Right lobe of liver (tissue), 6 donors: ENCODE results near the gene SRP14. TPM values are rescaled to one million over a fixed set of nuclear protein-coding genes. Genes with fewer than 3 reads are reported as not detected.

Source experiments
- ATAC-seq, 4 donors: fragments of 200-7000 bp; cut with Tn5 transposase; one replicate each; pipeline ENCODE4 v1.9.1; 2020; ENCODE audit warnings: mild to moderate bottlenecking in 4 of 4, moderate library complexity in 4 of 4
- DNase-seq, 3 donors: peaks; one replicate each; pipeline ENCODE4 v3.0.0-alpha.2; 2020
- H3K27ac ChIP-seq, 3 donors: fragments of 200-600 bp; one replicate each; pipeline ENCODE4 v1.8.0; 2022
- H3K27me3 ChIP-seq, 2 donors: fragments of 200-600 bp; one replicate each; pipeline ENCODE4 v1.8.0; 2022
- H3K36me3 ChIP-seq, 4 donors: fragments of 200-600 bp; sonication (generic) in 1 of 4; one replicate each; pipeline versions ENCODE4 v1.5.1 to v1.8.0; 2017 to 2022; ENCODE audit warnings: control low read depth in 1 of 4
- H3K4me1 ChIP-seq, 4 donors: fragments of 200-600 bp; sonication (generic) in 1 of 4; one replicate each; pipeline versions ENCODE4 v1.5.1 to v1.8.0; 2017 to 2022; ENCODE audit warnings: control low read depth in 1 of 4
- H3K4me3 ChIP-seq, 3 donors: fragments of 200-600 bp; one replicate each; pipeline ENCODE4 v1.8.0; 2022
- H3K9me3 ChIP-seq, 4 donors: fragments of 200-600 bp; sonication (generic) in 1 of 4; one replicate each; pipeline versions ENCODE4 v1.5.1 to v1.8.0; 2017 to 2022; ENCODE audit warnings: control low read depth in 1 of 4
- CTCF ChIP-seq, 4 donors: fragments of 200-600 bp in 3 of 4; fragments of 450-650 bp in 1 of 4; IDR thresholded peaks; one replicate each; pipeline versions ENCODE4 v1.5.1 to v1.8.0; 2016 to 2022; ENCODE audit warnings: antibody characterized with exemption in 4 of 4, mild to moderate bottlenecking in 2 of 4
- POLR2A ChIP-seq: fragments of 450-650 bp; IDR thresholded peaks from one replicate; pipeline ENCODE4 v1.6.1; 2017; ENCODE audit warnings: antibody characterized with exemption, mild to moderate bottlenecking
- WGBS: methylation state at CpG from one replicate; pipeline ENCODE4 v1.1.6; 2018; ENCODE audit warnings: low coverage, low lambda C conversion rate; ENCODE audit not compliant: insufficient coverage; ENCODE audit errors: missing lambda C conversion rate; 5-methylcytosine and 5-hydroxymethylcytosine counted together
- intact Hi-C, 2 donors: fragments of 100-400 bp; cut with DNase I; formaldehyde crosslinking; loops; one replicate each; pipeline versions ENCODE4 v1.11.2 to v1.14.1; 2022
- total RNA-seq, 6 experiments: library from RNA; depleted of rRNA in 2 of 6; stranded (reverse); fragments of >200 nt in 2 of 6; fragmentation: NEBNext Ultra II Directional in 3 of 6; extraction: Animal tissue kit (Norgen Biotek cat#: 25700) in 3 of 6; gene quantifications; one replicate each; pipeline versions ENCODE4 v1.1.0 to v1.2.4, GENCODE V29; 2016 to 2023
- donor health status: DM: no; HTN: yes; CAD: no.
- donor health status: DM: no; HTN: no; CAD: no.
- donor health status: DM: no; HTN: no; CAD: no.
- donor health status: DM: no; HTN: yes; CAD: no.
- donor health status: DM: no; HTN: yes; CAD: no.

SRP14 gene
- total RNA-seq, 6 experiments from 2014 or later = 57.9 to 277 (median 81.0) TPM

GRCh38 chr15:40067921-40068624, 29.1 kb upstream of the SRP14 start:
- intact Hi-C loops = no loop called here

GRCh38 chr15:40066589-40066988, 27.6 kb upstream of the SRP14 start:
- no peak overlapping the region for H3K4me3 ChIP-seq
- H3K27ac ChIP-seq = no peak overlapping the region
- DNase-seq (no peak), ATAC-seq (no peak)
- H3K4me1 ChIP-seq = peaks cover 0 to 30% (median 13%) of the 10 kb centered on the region in 4 donors
- no peaks in the 10 kb centered on the region for H3K36me3 ChIP-seq
- TF ChIP-seq CTCF (IDR thresholded peaks at IDR 0.05) (no peak), POLR2A (no peak)
- intact Hi-C loops = no loop called here
- 92% methylated on average over 5 of the region's 5 CpGs for WGBS
- H3K27me3 ChIP-seq = no peaks in the 10 kb centered on the region
- no peaks in the 10 kb centered on the region for H3K9me3 ChIP-seq

More at GRCh38 chr15:40067921-40068624, 29.1 kb upstream of the SRP14 start:
- no peak for TF ChIP-seq POLR2A
- no peak for TF ChIP-seq CTCF (IDR thresholded peaks at IDR 0.05)
- Histone ChIP-seq H3K4me3 (no peak overlapping the region), H3K4me1 (peaks cover 0 to 30% (median 13%) of the 10 kb centered on the region in 4 donors), H3K36me3 (no peaks in the 10 kb centered on the region), H3K27me3 (no peaks in the 10 kb centered on the region), H3K9me3 (no peaks in the 10 kb centered on the region), H3K27ac (no peak overlapping the region)
- 60% methylated on average over 6 of the region's 6 CpGs for WGBS
- DNase-seq (no peak), ATAC-seq (no peak)

GRCh38 chr15:40065166-40065565, 26.2 kb upstream of the SRP14 start:
- Histone ChIP-seq H3K4me3 (no peak overlapping the region), H3K9me3 (no peaks in the 10 kb centered on the region), H3K4me1 (peaks cover 0 to 30% (median 13%) of the 10 kb centered on the region in 4 donors), H3K27ac (no peak overlapping the region), H3K36me3 (no peaks in the 10 kb centered on the region), H3K27me3 (no peaks in the 10 kb centered on the region)
- no peak for DNase-seq
- WGBS = 68% methylated on average over 3 of the region's 3 CpGs
- intact Hi-C loops = no loop called here
- TF ChIP-seq POLR2A (no peak), CTCF (IDR thresholded peaks at IDR 0.05) (no peak)
- ATAC-seq = no peak

- Histone ChIP-seq H3K27me3 (no peaks in the 10 kb centered on the region), H3K4me3 (no peak overlapping the region), H3K27ac (no peak overlapping the region), H3K4me1 (peaks cover 0 to 23% (median 9%) of the 10 kb centered on the region in 4 donors), H3K9me3 (no peaks in the 10 kb centered on the region), H3K36me3 (no peaks in the 10 kb centered on the region)
- DNase-seq = no peak
- WGBS = 79% methylated on average over 7 of the region's 8 CpGs
- intact Hi-C loops = no loop called here
- TF ChIP-seq CTCF (IDR thresholded peaks at IDR 0.05) = no peak
- TF ChIP-seq POLR2A = no peak
- no peak for ATAC-seq
Measured at GRCh38 chr15:40064231-40064894, 25.4 kb upstream of the SRP14 start.
